Panc1 (cell line): ENCODE data around the gene CCDC70. TPM values are rescaled to one million over a fixed set of nuclear protein-coding genes. Genes with fewer than 3 reads are reported as not detected.

Source experiments
- ATAC-seq: fragments of 200-7000 bp; cut with Tn5 transposase; 2 replicates; pipeline ENCODE4 v1.9.1; 2020; ENCODE audit warnings: mild to moderate bottlenecking, moderate library complexity
- BruUV-seq: library from RNA; stranded (reverse); fragments of 400-500 nt; replicated peaks from 2 replicates; lab custom pipeline; 2021; lab: Mats Ljungman, UMichigan
- CTCF ChIA-PET: fragments of 300-600 bp; sonication (Branson Sonifier 250); formaldehyde crosslinking; loops from one replicate; lab custom pipeline; 2022; ENCODE audit warnings: antibody characterized with exemption; lab: Charles Lee
- POLR2A ChIA-PET: fragments of 300-600 bp; sonication (Branson Sonifier 250); formaldehyde crosslinking; loops from one replicate; lab custom pipeline; 2022; ENCODE audit warnings: antibody characterized with exemption; lab: Charles Lee
- DNase-seq: peaks from one replicate; pipeline ENCODE4 v3.0.0-alpha.2; 2010; ENCODE audit warnings: low read depth, low spot score
- H3K27ac ChIP-seq: 2 replicates; pipeline ENCODE4 v1.5.1; 2011; ENCODE audit warnings: mild to moderate bottlenecking, low read length, inconsistent platforms
- H3K27me3 ChIP-seq: fragments of 200-500 bp; sonication (Bioruptor generic); 2 replicates; pipeline ENCODE4 v1.6.0; 2014; ENCODE audit warnings: low read length, inconsistent platforms; ENCODE audit not compliant: control insufficient read depth, insufficient read depth
- H3K36me3 ChIP-seq: fragments of 200-500 bp; sonication (Bioruptor generic); 2 replicates; pipeline ENCODE4 v1.5.1; 2014; ENCODE audit warnings: inconsistent platforms, mild to moderate bottlenecking, low read length, moderate library complexity; ENCODE audit not compliant: control insufficient read depth, insufficient read depth
- H3K4me1 ChIP-seq: 2 replicates; pipeline ENCODE4 v1.5.1; 2011; ENCODE audit warnings: inconsistent platforms, mild to moderate bottlenecking, low read length, moderate library complexity; ENCODE audit not compliant: control insufficient read depth, insufficient read depth
- H3K4me3 ChIP-seq, 2 experiments: 2 replicates each; pipeline ENCODE4 v1.5.1; 2011 to 2012; ENCODE audit warnings: low read depth in 2 of 2, low read length in 2 of 2, mild to moderate bottlenecking in 2 of 2, inconsistent platforms in 1 of 2, moderate library complexity in 1 of 2
- H3K9me3 ChIP-seq: fragments of 200-500 bp; sonication (Bioruptor generic); 2 replicates; pipeline ENCODE4 v1.5.1; 2014; ENCODE audit warnings: low read depth, mild to moderate bottlenecking, inconsistent platforms, low read length, moderate library complexity; ENCODE audit not compliant: control insufficient read depth, insufficient read depth
- POLR2AphosphoS5 ChIP-seq: IDR thresholded peaks from 2 replicates; pipeline ENCODE4 v1.6.1; 2012; ENCODE audit warnings: mild to moderate bottlenecking, low read depth, low read length, moderate library complexity
- SIN3A ChIP-seq: IDR thresholded peaks from 2 replicates; pipeline ENCODE4 v1.6.1; 2012; ENCODE audit warnings: low read depth, mild to moderate bottlenecking, low read length, moderate library complexity, borderline replicate concordance; ENCODE audit not compliant: insufficient read depth
- TCF7L2 ChIP-seq: IDR thresholded peaks from 2 replicates; pipeline ENCODE4 v1.6.1; 2011; ENCODE audit warnings: mild to moderate bottlenecking, low read depth, low read length, inconsistent platforms
- in situ Hi-C: cut with HindIII; loops from 2 replicates; pipeline ENCODE4 v1.10.0; 2016; ENCODE audit warnings: low sequenced_read_pairs, low pct_unique_long_range_greater_than_20kb
- intact Hi-C: fragments of 100-400 bp; cut with micrococcal nuclease; formaldehyde crosslinking; loops from one replicate; pipeline ENCODE4 v1.10.0; 2022; ENCODE audit not compliant: unreplicated experiment
- total RNA-seq: library from RNA; stranded (reverse); gene quantifications from one replicate; pipeline ENCODE4 v1.2.1, GENCODE V29; 2021; ENCODE audit not compliant: unreplicated experiment
- TF ChIP-seq, protein P1 (sequence below), 2 experiments: IDR thresholded peaks; 2 replicates each; pipeline ENCODE4 v1.6.1; 2011 to 2012; ENCODE audit warnings: low read depth in 2 of 2, control low read depth in 1 of 2, low read length in 1 of 2, mild to moderate bottlenecking in 1 of 2, moderate library complexity in 1 of 2; ENCODE audit not compliant: insufficient read depth in 1 of 2
- TF ChIP-seq, protein P2 (sequence below): fragments of 450-650 bp; IDR thresholded peaks from 2 replicates; pipeline ENCODE4 v1.5.1; 2017; ENCODE audit warnings: mild to moderate bottlenecking

The CCDC70 gene
- total RNA-seq, 1 experiment from 2014 or later = not detected

DNA sequence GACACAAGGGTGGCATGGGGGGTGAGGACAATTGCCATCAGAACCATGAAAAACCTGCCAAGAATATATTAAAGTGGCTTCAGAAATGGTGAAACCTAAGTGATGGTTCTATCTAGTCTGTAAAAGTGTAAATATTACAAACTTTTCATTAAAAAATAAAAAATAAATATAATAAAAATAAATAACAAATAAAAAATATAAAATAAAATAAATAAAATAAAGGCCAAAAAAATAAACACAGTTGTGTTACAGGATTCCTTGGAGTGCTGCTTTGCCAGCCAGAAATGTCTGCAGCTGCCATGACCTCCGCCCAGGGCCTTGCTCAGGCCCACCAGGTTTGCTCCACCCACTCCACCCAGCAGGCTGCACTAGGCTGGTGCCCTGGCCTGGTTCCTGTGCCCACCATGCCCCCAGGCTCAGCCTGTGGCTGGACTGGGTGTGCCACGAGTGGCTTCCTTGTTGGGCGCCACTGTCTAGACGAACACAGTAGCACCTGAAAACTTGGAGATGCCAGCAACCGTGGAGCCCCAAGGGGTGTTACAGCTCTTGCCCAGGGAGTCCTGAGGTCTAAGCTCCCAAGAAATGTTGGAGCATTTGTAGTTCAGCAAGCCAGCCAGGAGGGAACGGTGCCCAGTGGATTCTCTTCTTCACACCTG, 20.9 kb downstream of the CCDC70 start:
- TF ChIP-seq TCF7L2 (no peak), POLR2AphosphoS5 (no peak), SIN3A (no peak)
- TF ChIP-seq, protein P1, sequence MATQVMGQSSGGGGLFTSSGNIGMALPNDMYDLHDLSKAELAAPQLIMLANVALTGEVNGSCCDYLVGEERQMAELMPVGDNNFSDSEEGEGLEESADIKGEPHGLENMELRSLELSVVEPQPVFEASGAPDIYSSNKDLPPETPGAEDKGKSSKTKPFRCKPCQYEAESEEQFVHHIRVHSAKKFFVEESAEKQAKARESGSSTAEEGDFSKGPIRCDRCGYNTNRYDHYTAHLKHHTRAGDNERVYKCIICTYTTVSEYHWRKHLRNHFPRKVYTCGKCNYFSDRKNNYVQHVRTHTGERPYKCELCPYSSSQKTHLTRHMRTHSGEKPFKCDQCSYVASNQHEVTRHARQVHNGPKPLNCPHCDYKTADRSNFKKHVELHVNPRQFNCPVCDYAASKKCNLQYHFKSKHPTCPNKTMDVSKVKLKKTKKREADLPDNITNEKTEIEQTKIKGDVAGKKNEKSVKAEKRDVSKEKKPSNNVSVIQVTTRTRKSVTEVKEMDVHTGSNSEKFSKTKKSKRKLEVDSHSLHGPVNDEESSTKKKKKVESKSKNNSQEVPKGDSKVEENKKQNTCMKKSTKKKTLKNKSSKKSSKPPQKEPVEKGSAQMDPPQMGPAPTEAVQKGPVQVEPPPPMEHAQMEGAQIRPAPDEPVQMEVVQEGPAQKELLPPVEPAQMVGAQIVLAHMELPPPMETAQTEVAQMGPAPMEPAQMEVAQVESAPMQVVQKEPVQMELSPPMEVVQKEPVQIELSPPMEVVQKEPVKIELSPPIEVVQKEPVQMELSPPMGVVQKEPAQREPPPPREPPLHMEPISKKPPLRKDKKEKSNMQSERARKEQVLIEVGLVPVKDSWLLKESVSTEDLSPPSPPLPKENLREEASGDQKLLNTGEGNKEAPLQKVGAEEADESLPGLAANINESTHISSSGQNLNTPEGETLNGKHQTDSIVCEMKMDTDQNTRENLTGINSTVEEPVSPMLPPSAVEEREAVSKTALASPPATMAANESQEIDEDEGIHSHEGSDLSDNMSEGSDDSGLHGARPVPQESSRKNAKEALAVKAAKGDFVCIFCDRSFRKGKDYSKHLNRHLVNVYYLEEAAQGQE (IDR thresholded peaks at IDR 0.05; ENCODE audit: insufficient read depth in 1 of 2, low read depth in 2 of 2, low read length in 1 of 2) = no peak
- TF ChIP-seq, protein P2, sequence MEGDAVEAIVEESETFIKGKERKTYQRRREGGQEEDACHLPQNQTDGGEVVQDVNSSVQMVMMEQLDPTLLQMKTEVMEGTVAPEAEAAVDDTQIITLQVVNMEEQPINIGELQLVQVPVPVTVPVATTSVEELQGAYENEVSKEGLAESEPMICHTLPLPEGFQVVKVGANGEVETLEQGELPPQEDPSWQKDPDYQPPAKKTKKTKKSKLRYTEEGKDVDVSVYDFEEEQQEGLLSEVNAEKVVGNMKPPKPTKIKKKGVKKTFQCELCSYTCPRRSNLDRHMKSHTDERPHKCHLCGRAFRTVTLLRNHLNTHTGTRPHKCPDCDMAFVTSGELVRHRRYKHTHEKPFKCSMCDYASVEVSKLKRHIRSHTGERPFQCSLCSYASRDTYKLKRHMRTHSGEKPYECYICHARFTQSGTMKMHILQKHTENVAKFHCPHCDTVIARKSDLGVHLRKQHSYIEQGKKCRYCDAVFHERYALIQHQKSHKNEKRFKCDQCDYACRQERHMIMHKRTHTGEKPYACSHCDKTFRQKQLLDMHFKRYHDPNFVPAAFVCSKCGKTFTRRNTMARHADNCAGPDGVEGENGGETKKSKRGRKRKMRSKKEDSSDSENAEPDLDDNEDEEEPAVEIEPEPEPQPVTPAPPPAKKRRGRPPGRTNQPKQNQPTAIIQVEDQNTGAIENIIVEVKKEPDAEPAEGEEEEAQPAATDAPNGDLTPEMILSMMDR = no peak
- ATAC-seq (no peak), DNase-seq (no peak)
- intact Hi-C loops (no loop called here), in situ Hi-C loops (no loop called here)
- POLR2A ChIA-PET = no interaction called here
- no peaks in the 10 kb centered on the region for H3K27me3 ChIP-seq
- H3K4me1 ChIP-seq = no peaks in the 10 kb centered on the region
- no peak overlapping the region for H3K27ac ChIP-seq
- H3K36me3 ChIP-seq = no peaks in the 10 kb centered on the region
- no peak overlapping the region for H3K4me3 ChIP-seq
- no TSS peak for BruUV-seq
- CTCF ChIA-PET = no interaction called here
- no peaks in the 10 kb centered on the region for H3K9me3 ChIP-seq

DNA sequence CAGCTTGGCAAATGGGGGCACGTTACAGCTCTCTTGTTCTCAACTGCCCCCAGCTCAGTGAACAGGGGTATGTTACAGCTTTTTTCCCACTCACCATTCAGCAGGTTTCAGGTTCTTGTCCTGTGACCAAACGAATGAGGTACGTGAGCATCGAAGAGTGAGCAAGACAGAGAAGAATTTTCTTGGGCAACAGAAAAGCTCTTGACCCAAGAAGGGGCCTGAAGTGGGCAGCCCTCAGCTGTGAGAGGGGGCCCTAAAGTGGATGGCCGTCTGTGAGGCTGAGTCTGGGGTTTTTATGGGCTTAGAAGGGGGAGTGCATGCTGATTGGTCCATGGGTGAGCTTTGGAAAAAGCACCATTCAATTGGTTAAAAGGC, 21.4 kb downstream of the CCDC70 start:
- Histone ChIP-seq H3K27ac (no peak overlapping the region), H3K4me3 (no peak overlapping the region), H3K9me3 (no peaks in the 10 kb centered on the region), H3K36me3 (no peaks in the 10 kb centered on the region), H3K4me1 (no peaks in the 10 kb centered on the region), H3K27me3 (no peaks in the 10 kb centered on the region)
- ATAC-seq (no peak), DNase-seq (no peak)
- TF ChIP-seq, protein P1 (IDR thresholded peaks at IDR 0.05; ENCODE audit: insufficient read depth in 1 of 2, low read depth in 2 of 2, low read length in 1 of 2) = no peak
- TF ChIP-seq TCF7L2 = no peak
- TF ChIP-seq, protein P2 = no peak
- no peak for TF ChIP-seq SIN3A
- TF ChIP-seq POLR2AphosphoS5 = no peak
- intact Hi-C loops = no loop called here
- CTCF ChIA-PET = no interaction called here
- POLR2A ChIA-PET = no interaction called here
- BruUV-seq = no TSS peak
- in situ Hi-C loops = no loop called here
